B cell (primary cell): Measurements from ENCODE around the gene ERC1.

Source experiments
- EZH2 ChIP-seq: IDR thresholded peaks from 2 replicates; pipeline ENCODE4 v1.6.1; 2012; ENCODE audit warnings: borderline replicate concordance, low read depth, mild to moderate bottlenecking, moderate library complexity, low read length; ENCODE audit not compliant: insufficient read depth, poor library complexity, severe bottlenecking
- TF ChIP-seq, protein P1 (sequence below): fragments of 200-600 bp; IDR thresholded peaks from one replicate; pipeline ENCODE4 v1.8.0; 2022; ENCODE audit warnings: antibody characterized with exemption, mild to moderate bottlenecking

DNA sequence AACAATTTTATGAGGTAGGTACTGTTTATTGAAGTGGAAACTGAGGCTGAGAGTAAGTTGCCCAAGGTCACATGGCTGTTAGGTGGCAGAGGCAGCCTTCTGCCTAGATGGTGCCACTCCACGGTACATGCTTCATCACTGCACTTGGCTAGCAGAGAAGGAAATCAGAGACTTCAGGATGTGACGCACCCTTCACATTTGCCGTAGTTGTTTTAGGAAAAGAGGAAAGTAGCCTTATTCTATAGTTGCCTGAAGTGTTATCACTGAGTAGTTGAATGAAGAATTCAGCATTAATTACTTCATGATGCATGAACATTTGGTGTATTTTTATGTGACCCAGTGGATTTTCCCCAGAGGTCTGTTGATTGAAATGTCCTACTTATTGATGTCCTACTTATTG, 55.7 kb downstream of the ERC1 start:
- TF ChIP-seq, protein P1, sequence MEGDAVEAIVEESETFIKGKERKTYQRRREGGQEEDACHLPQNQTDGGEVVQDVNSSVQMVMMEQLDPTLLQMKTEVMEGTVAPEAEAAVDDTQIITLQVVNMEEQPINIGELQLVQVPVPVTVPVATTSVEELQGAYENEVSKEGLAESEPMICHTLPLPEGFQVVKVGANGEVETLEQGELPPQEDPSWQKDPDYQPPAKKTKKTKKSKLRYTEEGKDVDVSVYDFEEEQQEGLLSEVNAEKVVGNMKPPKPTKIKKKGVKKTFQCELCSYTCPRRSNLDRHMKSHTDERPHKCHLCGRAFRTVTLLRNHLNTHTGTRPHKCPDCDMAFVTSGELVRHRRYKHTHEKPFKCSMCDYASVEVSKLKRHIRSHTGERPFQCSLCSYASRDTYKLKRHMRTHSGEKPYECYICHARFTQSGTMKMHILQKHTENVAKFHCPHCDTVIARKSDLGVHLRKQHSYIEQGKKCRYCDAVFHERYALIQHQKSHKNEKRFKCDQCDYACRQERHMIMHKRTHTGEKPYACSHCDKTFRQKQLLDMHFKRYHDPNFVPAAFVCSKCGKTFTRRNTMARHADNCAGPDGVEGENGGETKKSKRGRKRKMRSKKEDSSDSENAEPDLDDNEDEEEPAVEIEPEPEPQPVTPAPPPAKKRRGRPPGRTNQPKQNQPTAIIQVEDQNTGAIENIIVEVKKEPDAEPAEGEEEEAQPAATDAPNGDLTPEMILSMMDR: no peak
- TF ChIP-seq EZH2: no peak
